ENCODE results near the gene PTH. TPM values are rescaled to one million over a fixed set of nuclear protein-coding genes. Genes with fewer than 3 reads are reported as not detected.

PTH gene
- total and polyA plus RNA-seq, 9 of the 15 experiments (the other 6 are each of a cell fraction or from before 2014, with no cell fraction given) = not detected

DNA sequence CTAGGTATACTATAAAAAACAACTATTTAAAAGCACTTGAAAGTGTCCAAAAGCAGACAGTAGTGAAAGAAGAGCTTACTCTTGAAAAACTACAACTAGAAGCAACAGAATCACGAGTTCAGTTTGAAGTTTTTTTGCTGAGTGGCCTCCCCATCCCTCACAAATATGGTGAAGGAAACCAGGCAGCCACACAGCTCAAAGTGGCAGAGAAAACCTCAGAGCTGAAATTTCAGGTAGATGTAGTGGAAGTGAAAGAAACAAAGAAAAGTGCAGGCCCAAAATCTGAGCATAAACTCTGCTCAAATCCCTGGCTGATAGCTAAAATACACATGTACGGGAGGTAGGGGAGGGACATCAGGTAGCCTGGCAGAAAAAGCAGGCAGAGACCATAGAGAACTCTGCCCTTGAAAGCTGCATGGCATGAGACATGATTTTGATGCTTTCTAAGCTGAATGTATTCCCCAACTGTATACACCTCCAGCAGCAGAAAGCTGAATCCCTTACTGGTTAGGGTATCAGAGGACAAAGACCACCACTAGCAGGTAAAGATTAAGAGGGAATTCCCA lies 44.9 kb downstream of the PTH start:
- in situ Hi-C loops (cut with MboI) = no loop called here
- Histone ChIP-seq H3K4me2 (ENCODE audit: insufficient read depth, low read length) (no peak overlapping the region), H3K4me1 (replicated peaks in 1 of 2; ENCODE audit: control insufficient read depth in 2 of 2, insufficient read depth in 2 of 2, low read length in 2 of 2) (no peaks in the 10 kb centered on the region), H3K9ac (ENCODE audit: insufficient read depth in 1 of 2, low read depth in 2 of 2, low read length in 2 of 2) (no peak overlapping the region), H4K20me1 (replicated peaks; ENCODE audit: control insufficient read depth, insufficient read depth, low read length) (no peaks in the 10 kb centered on the region), H3K27me3 (ENCODE audit: control insufficient read depth in 2 of 2, insufficient read depth in 2 of 2, low read length in 2 of 2) (no peaks in the 10 kb centered on the region), H2AFZ (ENCODE audit: low read depth, low read length) (no peak overlapping the region), H3K27ac (ENCODE audit: extremely low read depth, low read depth, low read length) (no peak overlapping the region), H3K9me1 (ENCODE audit: control insufficient read depth, insufficient read depth, low read length) (no peaks in the 10 kb centered on the region), H3K79me2 (ENCODE audit: control insufficient read depth, insufficient read depth, low read length) (peaks cover 3% of the 10 kb centered on the region; the same call in 1 of the 3 replicates), H3K4me3 (no peak overlapping the region), H3K9me3 (replicated peaks; ENCODE audit: control insufficient read depth, insufficient read depth, low read depth, low read length) (no peaks in the 10 kb centered on the region), H3K36me3 (ENCODE audit: control insufficient read depth, insufficient read depth, low read length) (no peaks in the 10 kb centered on the region)
- ATAC-seq (no peak), FAIRE-seq (no peak), DNase-seq (ENCODE audit: extremely low read depth in 1 of 4, low spot score in 3 of 4) (no peak)
- WGBS (ENCODE audit: insufficient coverage, low coverage, missing lambda C conversion rate) = 35% methylated on average over 2 of the region's 2 CpGs
- intact Hi-C loops (cut with micrococcal nuclease) = no loop called here
- ChIA-PET CTCF (ENCODE audit: low intra/inter-chr PET ratio) (no interaction called here), POLR2A (interaction anchor here (0.6 to 2.2 kb wide), 4 partner anchors 12 to 648 kb away, joined by 3 to 9 read pairs (median 4); partner anchors contain the start of gene BTBD10)
- BruUV-seq (replicated peaks) = no TSS peak
- TF ChIP-seq, protein P1, sequence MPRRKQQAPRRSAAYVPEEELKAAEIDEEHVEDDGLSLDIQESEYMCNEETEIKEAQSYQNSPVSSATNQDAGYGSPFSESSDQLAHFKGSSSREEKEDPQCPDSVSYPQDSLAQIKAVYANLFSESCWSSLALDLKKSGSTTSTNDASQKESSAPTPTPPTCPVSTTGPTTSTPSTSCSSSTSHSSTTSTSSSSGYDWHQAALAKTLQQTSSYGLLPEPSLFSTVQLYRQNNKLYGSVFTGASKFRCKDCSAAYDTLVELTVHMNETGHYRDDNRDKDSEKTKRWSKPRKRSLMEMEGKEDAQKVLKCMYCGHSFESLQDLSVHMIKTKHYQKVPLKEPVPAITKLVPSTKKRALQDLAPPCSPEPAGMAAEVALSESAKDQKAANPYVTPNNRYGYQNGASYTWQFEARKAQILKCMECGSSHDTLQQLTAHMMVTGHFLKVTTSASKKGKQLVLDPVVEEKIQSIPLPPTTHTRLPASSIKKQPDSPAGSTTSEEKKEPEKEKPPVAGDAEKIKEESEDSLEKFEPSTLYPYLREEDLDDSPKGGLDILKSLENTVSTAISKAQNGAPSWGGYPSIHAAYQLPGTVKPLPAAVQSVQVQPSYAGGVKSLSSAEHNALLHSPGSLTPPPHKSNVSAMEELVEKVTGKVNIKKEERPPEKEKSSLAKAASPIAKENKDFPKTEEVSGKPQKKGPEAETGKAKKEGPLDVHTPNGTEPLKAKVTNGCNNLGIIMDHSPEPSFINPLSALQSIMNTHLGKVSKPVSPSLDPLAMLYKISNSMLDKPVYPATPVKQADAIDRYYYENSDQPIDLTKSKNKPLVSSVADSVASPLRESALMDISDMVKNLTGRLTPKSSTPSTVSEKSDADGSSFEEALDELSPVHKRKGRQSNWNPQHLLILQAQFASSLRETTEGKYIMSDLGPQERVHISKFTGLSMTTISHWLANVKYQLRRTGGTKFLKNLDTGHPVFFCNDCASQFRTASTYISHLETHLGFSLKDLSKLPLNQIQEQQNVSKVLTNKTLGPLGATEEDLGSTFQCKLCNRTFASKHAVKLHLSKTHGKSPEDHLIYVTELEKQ (CRISPR knock-in tag; IDR thresholded peaks at IDR 0.05) = no peak
- TF ChIP-seq SNIP1 (IDR thresholded peaks at IDR 0.05; ENCODE audit: low read depth) = no peak
- TF ChIP-seq RBBP5 (IDR thresholded peaks at IDR 0.05; ENCODE audit: borderline replicate concordance, insufficient read depth, low read length, poor library complexity, severe bottlenecking) = no peak
- no peak for TF ChIP-seq MAFG (tag; conservative IDR thresholded peaks at IDR 0.05)
- TF ChIP-seq MEF2A (IDR thresholded peaks at IDR 0.05; ENCODE audit: control insufficient read depth, low read depth, low read length) = no peak
- TF ChIP-seq, protein P2, sequence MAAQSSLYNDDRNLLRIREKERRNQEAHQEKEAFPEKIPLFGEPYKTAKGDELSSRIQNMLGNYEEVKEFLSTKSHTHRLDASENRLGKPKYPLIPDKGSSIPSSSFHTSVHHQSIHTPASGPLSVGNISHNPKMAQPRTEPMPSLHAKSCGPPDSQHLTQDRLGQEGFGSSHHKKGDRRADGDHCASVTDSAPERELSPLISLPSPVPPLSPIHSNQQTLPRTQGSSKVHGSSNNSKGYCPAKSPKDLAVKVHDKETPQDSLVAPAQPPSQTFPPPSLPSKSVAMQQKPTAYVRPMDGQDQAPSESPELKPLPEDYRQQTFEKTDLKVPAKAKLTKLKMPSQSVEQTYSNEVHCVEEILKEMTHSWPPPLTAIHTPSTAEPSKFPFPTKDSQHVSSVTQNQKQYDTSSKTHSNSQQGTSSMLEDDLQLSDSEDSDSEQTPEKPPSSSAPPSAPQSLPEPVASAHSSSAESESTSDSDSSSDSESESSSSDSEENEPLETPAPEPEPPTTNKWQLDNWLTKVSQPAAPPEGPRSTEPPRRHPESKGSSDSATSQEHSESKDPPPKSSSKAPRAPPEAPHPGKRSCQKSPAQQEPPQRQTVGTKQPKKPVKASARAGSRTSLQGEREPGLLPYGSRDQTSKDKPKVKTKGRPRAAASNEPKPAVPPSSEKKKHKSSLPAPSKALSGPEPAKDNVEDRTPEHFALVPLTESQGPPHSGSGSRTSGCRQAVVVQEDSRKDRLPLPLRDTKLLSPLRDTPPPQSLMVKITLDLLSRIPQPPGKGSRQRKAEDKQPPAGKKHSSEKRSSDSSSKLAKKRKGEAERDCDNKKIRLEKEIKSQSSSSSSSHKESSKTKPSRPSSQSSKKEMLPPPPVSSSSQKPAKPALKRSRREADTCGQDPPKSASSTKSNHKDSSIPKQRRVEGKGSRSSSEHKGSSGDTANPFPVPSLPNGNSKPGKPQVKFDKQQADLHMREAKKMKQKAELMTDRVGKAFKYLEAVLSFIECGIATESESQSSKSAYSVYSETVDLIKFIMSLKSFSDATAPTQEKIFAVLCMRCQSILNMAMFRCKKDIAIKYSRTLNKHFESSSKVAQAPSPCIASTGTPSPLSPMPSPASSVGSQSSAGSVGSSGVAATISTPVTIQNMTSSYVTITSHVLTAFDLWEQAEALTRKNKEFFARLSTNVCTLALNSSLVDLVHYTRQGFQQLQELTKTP (IDR thresholded peaks at IDR 0.05; ENCODE audit: low read depth in 1 of 2, partially characterized antibody in 2 of 2) = no peak
- TF ChIP-seq ZNF212 (CRISPR knock-in tag; IDR thresholded peaks at IDR 0.05) = no peak
- no peak for TF ChIP-seq CTBP1 (IDR thresholded peaks at IDR 0.05; ENCODE audit: borderline replicate concordance)
- TF ChIP-seq ZNF354B (CRISPR knock-in tag; IDR thresholded peaks at IDR 0.05) = no peak
- TF ChIP-seq ZNF785 (CRISPR knock-in tag; IDR thresholded peaks at IDR 0.05) = no peak
- TF ChIP-seq, protein P3, sequence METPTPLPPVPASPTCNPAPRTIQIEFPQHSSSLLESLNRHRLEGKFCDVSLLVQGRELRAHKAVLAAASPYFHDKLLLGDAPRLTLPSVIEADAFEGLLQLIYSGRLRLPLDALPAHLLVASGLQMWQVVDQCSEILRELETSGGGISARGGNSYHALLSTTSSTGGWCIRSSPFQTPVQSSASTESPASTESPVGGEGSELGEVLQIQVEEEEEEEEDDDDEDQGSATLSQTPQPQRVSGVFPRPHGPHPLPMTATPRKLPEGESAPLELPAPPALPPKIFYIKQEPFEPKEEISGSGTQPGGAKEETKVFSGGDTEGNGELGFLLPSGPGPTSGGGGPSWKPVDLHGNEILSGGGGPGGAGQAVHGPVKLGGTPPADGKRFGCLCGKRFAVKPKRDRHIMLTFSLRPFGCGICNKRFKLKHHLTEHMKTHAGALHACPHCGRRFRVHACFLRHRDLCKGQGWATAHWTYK (CRISPR knock-in tag; IDR thresholded peaks at IDR 0.05) = no peak
- no peak for TF ChIP-seq ZNF507 (tag; conservative IDR thresholded peaks at IDR 0.05)
- TF ChIP-seq ZNF695 (CRISPR knock-in tag; IDR thresholded peaks at IDR 0.05) = no peak
- TF ChIP-seq ARID2 (IDR thresholded peaks at IDR 0.05) = no peak
- TF ChIP-seq PTTG1 (tag; IDR thresholded peaks at IDR 0.05; ENCODE audit: low read depth) = no peak

Measured in K562 (cell line).